Measurements from ENCODE around the gene CCDC91.

The CCDC91 gene

DNA sequence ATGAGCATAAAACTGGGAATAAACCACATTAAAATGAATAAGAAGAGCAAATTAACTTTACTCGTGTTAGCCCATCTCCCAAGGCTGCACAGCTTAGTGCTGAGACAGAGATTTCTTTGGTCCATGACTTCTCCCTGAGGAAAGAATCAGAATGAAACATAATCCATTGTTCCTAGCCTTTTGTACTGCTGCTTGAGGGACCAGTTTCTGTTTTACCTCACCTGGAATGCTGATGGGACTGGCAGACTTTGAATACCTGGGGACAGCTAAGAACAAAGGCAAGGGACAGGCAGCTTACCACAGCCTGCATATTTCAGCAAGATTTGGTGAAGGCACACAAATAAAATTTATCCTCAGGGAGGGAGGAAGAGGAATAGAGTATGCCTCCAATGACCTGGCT is 401.6 kb downstream of the CCDC91 start:
- DNase-seq: no peak

Measured in C1 segment of cervical spinal cord (tissue), 14 donors.